Measurements from ENCODE around the gene RCE1.

The RCE1 gene

DNA sequence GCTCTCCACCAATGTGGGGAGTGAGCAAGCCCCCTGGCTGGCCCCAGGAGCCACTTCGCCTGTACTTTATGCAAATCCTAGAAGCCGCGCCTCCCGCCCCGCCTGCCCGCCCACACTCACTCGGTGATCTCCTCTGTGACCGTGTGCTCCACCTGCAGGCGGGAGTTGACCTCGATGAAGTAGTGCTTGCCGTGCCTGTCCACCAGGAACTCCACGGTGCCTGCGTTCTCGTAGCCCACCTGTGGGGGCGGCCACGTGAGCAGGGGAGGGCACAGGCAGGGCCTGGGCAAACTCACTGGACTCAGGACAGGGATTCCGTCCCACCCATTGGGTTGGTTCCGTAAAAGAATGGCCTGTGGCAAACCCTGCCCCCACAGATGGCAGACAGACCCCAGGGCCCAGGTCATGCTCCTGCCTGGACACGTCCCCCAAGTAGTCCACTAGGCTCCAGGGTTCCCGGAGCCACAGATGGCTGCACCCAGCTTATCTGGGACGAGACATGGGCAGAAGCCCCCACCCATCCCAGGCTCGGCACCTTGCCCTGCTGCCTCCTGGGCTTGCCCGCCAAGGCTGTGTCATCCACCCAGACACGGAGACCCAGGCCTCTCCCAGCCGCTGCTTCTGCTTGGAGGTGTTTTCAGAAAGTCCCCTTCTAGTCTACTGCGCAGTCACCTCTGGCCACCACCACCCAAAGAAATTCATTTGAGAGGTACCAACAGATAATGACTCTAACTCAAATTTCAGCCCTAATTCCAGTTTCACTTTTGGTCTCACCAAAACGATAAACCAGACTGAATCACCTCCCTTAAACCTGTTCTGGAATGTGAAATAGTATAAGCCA is 25.7 kb downstream of the RCE1 start (continued):
- no peak for TF ChIP-seq ZNF747 (tag by site-specific recombination; IDR thresholded peaks at IDR 0.05)
- no peak for TF ChIP-seq YY1 (tag by site-specific recombination; IDR thresholded peaks at IDR 0.05)
- peak; percentile 50 for TF ChIP-seq ZFHX2 (tag by site-specific recombination; conservative IDR thresholded peaks at IDR 0.05)
- TF ChIP-seq ZNF623 (tag by site-specific recombination; IDR thresholded peaks at IDR 0.05): no peak
- no peak for TF ChIP-seq HOXA7 (CRISPR knock-in tag; IDR thresholded peaks at IDR 0.05; ENCODE audit: borderline replicate concordance)
- peak; percentile 55; the same call in 1 of the 2 replicates for TF ChIP-seq CTCF (tag by site-specific recombination; IDR thresholded peaks at IDR 0.05)

- H3K4me1 ChIP-seq (ENCODE audit: control insufficient read depth, insufficient read depth, low read length): no peaks in the 10 kb centered on the region
- TF ChIP-seq ZSCAN16 (tag by site-specific recombination; IDR thresholded peaks at IDR 0.05): no peak
- no peak for TF ChIP-seq ZBTB20 (tag by site-specific recombination; IDR thresholded peaks at IDR 0.05)
- no peak for TF ChIP-seq ZNF571 (tag by site-specific recombination; IDR thresholded peaks at IDR 0.05)
- no peak for TF ChIP-seq ZNF311 (tag by site-specific recombination; IDR thresholded peaks at IDR 0.05; ENCODE audit: borderline replicate concordance)
- TF ChIP-seq ZNF138 (tag by site-specific recombination; IDR thresholded peaks at IDR 0.05; ENCODE audit: borderline replicate concordance): no peak
- TF ChIP-seq ZNF350 (tag by site-specific recombination; IDR thresholded peaks at IDR 0.05): no peak
- TF ChIP-seq ZNF121 (tag by site-specific recombination; IDR thresholded peaks at IDR 0.05): no peak
- no peak for TF ChIP-seq REPIN1 (tag by site-specific recombination; IDR thresholded peaks at IDR 0.05; ENCODE audit: low read depth)
- TF ChIP-seq ZSCAN23 (tag by site-specific recombination; IDR thresholded peaks at IDR 0.05): no peak
- no peak for TF ChIP-seq ZNF274 (IDR thresholded peaks at IDR 0.05; ENCODE audit: low read length)
- no peak for TF ChIP-seq ZNF274 (tag by site-specific recombination; IDR thresholded peaks at IDR 0.05; ENCODE audit: borderline replicate concordance)
- no peak overlapping the region for H3K4me3 ChIP-seq (ENCODE audit: low read depth, low read length)
- CTCF ChIA-PET: no interaction called here
- POLR2A ChIA-PET: no interaction called here
- H3K9me3 ChIP-seq (ENCODE audit: control insufficient read depth, insufficient read depth, low read depth, low read length): no peaks in the 10 kb centered on the region
- H3K27ac ChIP-seq (ENCODE audit: extremely low read depth, low read depth, low read length): no peak overlapping the region
- H3K36me3 ChIP-seq (ENCODE audit: control insufficient read depth in 2 of 2, insufficient read depth in 1 of 2, low read length in 2 of 2): peaks cover 0 to 26% of the 10 kb centered on the region in 2 experiments; a peak in 1 of 3 replicates
These were observed 26.3 kb downstream of the RCE1 start for GRCh38 chr11:66869567-66869870.

GRCh38 chr11:66870131-66870530 is 26.9 kb downstream of the RCE1 start:
- H3K4me3 ChIP-seq (ENCODE audit: low read depth, low read length): no peak overlapping the region
- CTCF ChIA-PET: interaction anchor here (1.0 kb wide), 1 partner anchor 106 kb away, joined by 3 read pairs; no protein-coding TSS in a partner anchor
- H3K27ac ChIP-seq (ENCODE audit: extremely low read depth, low read depth, low read length): no peak overlapping the region
- H3K4me1 ChIP-seq (ENCODE audit: control insufficient read depth, insufficient read depth, low read length): no peaks in the 10 kb centered on the region
- TF ChIP-seq MEIS1 (CRISPR knock-in tag; IDR thresholded peaks at IDR 0.05; ENCODE audit: borderline replicate concordance) (no peak), GLI4 (tag by site-specific recombination; IDR thresholded peaks at IDR 0.05) (no peak), ZNF792 (tag by site-specific recombination; IDR thresholded peaks at IDR 0.05) (no peak), ZNF24 (tag by site-specific recombination; IDR thresholded peaks at IDR 0.05) (no peak), ZNF266 (tag by site-specific recombination; IDR thresholded peaks at IDR 0.05; ENCODE audit: low read depth) (no peak), ZNF658 (tag by site-specific recombination; IDR thresholded peaks at IDR 0.05) (no peak), ZBTB6 (tag by site-specific recombination; IDR thresholded peaks at IDR 0.05) (no peak), ZBTB8A (tag by site-specific recombination; IDR thresholded peaks at IDR 0.05) (no peak), ZNF112 (tag by site-specific recombination; IDR thresholded peaks at IDR 0.05) (no peak), ZNF416 (tag by site-specific recombination; IDR thresholded peaks at IDR 0.05) (no peak), ZNF623 (tag by site-specific recombination; IDR thresholded peaks at IDR 0.05) (no peak), ZNF223 (tag by site-specific recombination; IDR thresholded peaks at IDR 0.05) (no peak), ZBTB1 (tag by site-specific recombination; IDR thresholded peaks at IDR 0.05) (no peak)
- POLR2A ChIA-PET: no interaction called here
- peaks cover 0 to 26% of the 10 kb centered on the region in 2 experiments; a peak in 1 of 3 replicates for H3K36me3 ChIP-seq (ENCODE audit: control insufficient read depth in 2 of 2, insufficient read depth in 1 of 2, low read length in 2 of 2)
- H3K9me3 ChIP-seq (ENCODE audit: control insufficient read depth, insufficient read depth, low read depth, low read length): no peaks in the 10 kb centered on the region
